Gastroesophageal sphincter (tissue), 3 donors: Measurements from ENCODE around the gene ANXA4.

Source experiments
- POLR2A ChIP-seq, 2 donors: fragments of 450-650 bp; IDR thresholded peaks; one replicate each; pipeline ENCODE4 v1.6.1; 2017; ENCODE audit warnings: antibody characterized with exemption in 2 of 2, mild to moderate bottlenecking in 2 of 2, moderate library complexity in 1 of 2
- POLR2AphosphoS5 ChIP-seq: sonication (generic); formaldehyde crosslinking; IDR thresholded peaks from one replicate; pipeline ENCODE4 v1.6.1; 2017; ENCODE audit warnings: antibody characterized with exemption
- TF ChIP-seq, protein P1 (sequence below), 4 experiments: fragments of 200-600 bp in 2 of 4; fragments of 450-650 bp in 2 of 4; sonication (generic) in 1 of 4; IDR thresholded peaks; one replicate each; pipeline ENCODE4 v1.5.1; 2017 to 2019; ENCODE audit warnings: antibody characterized with exemption in 4 of 4, mild to moderate bottlenecking in 2 of 4, moderate library complexity in 2 of 4

DNA sequence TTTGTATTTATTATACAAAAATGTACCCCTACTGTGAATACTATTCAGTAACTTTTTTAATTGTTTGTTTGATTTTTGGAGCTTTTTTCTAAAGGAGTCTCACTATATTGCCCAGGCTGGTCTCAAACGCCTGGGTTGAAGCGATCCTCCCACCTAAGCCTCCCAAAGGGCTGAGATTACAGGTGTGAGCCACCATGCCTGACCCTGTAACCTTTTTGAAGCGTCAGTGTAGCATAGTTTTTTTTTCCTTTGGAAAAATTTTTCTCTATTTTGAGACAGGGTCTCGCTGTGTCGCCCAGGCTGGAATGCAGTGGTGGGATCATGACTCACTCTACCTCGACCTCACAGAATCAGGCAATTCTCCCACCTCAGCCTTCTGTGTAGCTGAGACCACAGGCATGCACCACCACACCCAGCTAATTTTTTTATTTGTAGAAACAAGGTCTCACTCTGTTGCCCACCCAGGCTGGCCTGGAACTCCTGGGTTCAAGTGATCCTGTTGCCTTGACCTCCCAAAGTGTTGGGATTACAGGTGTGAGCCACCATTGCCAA, 89.5 kb downstream of the ANXA4 start:
- TF ChIP-seq, protein P1, sequence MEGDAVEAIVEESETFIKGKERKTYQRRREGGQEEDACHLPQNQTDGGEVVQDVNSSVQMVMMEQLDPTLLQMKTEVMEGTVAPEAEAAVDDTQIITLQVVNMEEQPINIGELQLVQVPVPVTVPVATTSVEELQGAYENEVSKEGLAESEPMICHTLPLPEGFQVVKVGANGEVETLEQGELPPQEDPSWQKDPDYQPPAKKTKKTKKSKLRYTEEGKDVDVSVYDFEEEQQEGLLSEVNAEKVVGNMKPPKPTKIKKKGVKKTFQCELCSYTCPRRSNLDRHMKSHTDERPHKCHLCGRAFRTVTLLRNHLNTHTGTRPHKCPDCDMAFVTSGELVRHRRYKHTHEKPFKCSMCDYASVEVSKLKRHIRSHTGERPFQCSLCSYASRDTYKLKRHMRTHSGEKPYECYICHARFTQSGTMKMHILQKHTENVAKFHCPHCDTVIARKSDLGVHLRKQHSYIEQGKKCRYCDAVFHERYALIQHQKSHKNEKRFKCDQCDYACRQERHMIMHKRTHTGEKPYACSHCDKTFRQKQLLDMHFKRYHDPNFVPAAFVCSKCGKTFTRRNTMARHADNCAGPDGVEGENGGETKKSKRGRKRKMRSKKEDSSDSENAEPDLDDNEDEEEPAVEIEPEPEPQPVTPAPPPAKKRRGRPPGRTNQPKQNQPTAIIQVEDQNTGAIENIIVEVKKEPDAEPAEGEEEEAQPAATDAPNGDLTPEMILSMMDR (IDR thresholded peaks at IDR 0.05), result no peak
- no peak for TF ChIP-seq POLR2A (IDR thresholded peaks at IDR 0.05)
- TF ChIP-seq POLR2AphosphoS5, result no peak
